Esophagus squamous epithelium (tissue), 4 donors: ENCODE results near the gene KIF6.

Source experiments
- CTCF ChIP-seq, 6 experiments: fragments of 450-650 bp in 4 of 6; fragments of 200-600 bp in 2 of 6; sonication (generic) in 2 of 6; IDR thresholded peaks; one replicate each; pipeline ENCODE4 v1.5.1; 2016 to 2019; ENCODE audit warnings: antibody characterized with exemption in 6 of 6, mild to moderate bottlenecking in 4 of 6, moderate library complexity in 4 of 6
- POLR2A ChIP-seq, 4 donors: fragments of 450-650 bp; IDR thresholded peaks; one replicate each; pipeline ENCODE4 v1.6.1; 2017; ENCODE audit warnings: antibody characterized with exemption in 4 of 4, mild to moderate bottlenecking in 4 of 4, moderate library complexity in 3 of 4

- TF ChIP-seq POLR2A (IDR thresholded peaks at IDR 0.05) (no peak), CTCF (IDR thresholded peaks at IDR 0.05) (no peak)
Observed at GRCh38 chr6:39574991-39575390, 150.2 kb downstream of the KIF6 start.
